ENCODE results near the gene PRR23A. TPM values are rescaled to one million over a fixed set of nuclear protein-coding genes. Genes with fewer than 3 reads are reported as not detected.

Gene PRR23A
- total RNA-seq, 2 experiments from 2014 or later = not detected

- Mint-ChIP-seq H3K4me1 (ENCODE audit: low read depth) (no peaks in the 10 kb centered on the region), H3K27me3 (peaks cover 2% of the 10 kb centered on the region), H3K27ac (no peak overlapping the region), H3K9me3 (peaks cover 4% of the 10 kb centered on the region), H3K4me3 (no peak overlapping the region), H3K36me3 (ENCODE audit: low read depth) (no peaks in the 10 kb centered on the region)
- ChIA-PET POLR2A (no interaction called here), CTCF (no interaction called here)
- Histone ChIP-seq H3K27me3 (ENCODE audit: control insufficient read depth in 1 of 2, insufficient read depth in 2 of 2, low read length in 2 of 2) (no peaks in the 10 kb centered on the region), H3K36me3 (ENCODE audit: insufficient read depth, low read length) (no peaks in the 10 kb centered on the region), H3K27ac (ENCODE audit: low read depth in 1 of 2, low read length in 2 of 2) (no peak overlapping the region), H3K4me1 (ENCODE audit: insufficient read depth, low read length) (no peaks in the 10 kb centered on the region), H3K4me3 (ENCODE audit: low read length) (no peak overlapping the region), H3K9me3 (ENCODE audit: control insufficient read depth in 1 of 2, insufficient read depth in 1 of 2, low read length in 2 of 2) (peaks cover 0 to 27% of the 10 kb centered on the region in 2 experiments)
- intact Hi-C loops (cut with DNase I, micrococcal nuclease) = no loop called here
- no peak for ATAC-seq (ENCODE audit: poor library complexity)
- DNase-seq = no peak
- no peak for TF ChIP-seq CTCF (IDR thresholded peaks at IDR 0.05)
These were observed 18.9 kb upstream of the PRR23A start for GRCh38 chr3:139024968-139025367.

DNA sequence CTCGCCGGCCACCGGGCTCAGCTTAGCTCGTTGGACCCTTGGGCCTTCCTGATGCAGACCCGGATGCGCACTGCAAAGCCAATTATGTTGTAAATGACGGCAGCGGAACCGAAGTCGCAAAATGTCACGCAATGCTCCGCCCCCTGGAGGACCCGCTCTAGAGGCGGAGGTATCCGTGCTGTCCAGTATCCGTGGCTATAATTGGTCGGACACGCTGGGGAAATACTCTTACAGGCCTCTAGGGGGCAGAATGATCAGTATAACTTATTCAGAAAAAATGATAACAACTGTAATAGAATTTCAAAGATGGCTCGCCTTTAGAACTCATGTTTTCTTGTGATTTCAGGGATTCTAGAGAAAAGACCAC lies 14.8 kb upstream of the PRR23A start, which contains the start of gene PRR23B:
TSS of gene PRR23B (minus strand) at position 59 of the 367 bp plus-strand sequence. CDS start 265 bp downstream, outside the sequence.
- no peak within 1 kb of the TSS for H3K4me3 ChIP-seq (ENCODE audit: low read length)
- no peak for TF ChIP-seq CTCF (IDR thresholded peaks at IDR 0.05)
- ChIA-PET POLR2A (no interaction called here), CTCF (no interaction called here)
- no peak within 1 kb of the TSS for H3K27ac ChIP-seq (ENCODE audit: low read depth in 1 of 2, low read length in 2 of 2)
- peaks cover 0 to 32% of the 10 kb centered on the region in 2 experiments for H3K9me3 ChIP-seq (ENCODE audit: control insufficient read depth in 1 of 2, insufficient read depth in 1 of 2, low read length in 2 of 2)
- Mint-ChIP-seq H3K27ac (no peak within 1 kb of the TSS), H3K4me1 (ENCODE audit: low read depth) (no peaks in the 10 kb centered on the region), H3K27me3 (peaks cover 11% of the 10 kb centered on the region), H3K4me3 (no peak within 1 kb of the TSS), H3K36me3 (ENCODE audit: low read depth) (no peaks in the 10 kb centered on the region), H3K9me3 (peaks cover 5% of the 10 kb centered on the region)
- no peaks in the 10 kb centered on the region for H3K27me3 ChIP-seq (ENCODE audit: control insufficient read depth in 1 of 2, insufficient read depth in 2 of 2, low read length in 2 of 2)
- H3K4me1 ChIP-seq (ENCODE audit: insufficient read depth, low read length) = no peaks in the 10 kb centered on the region
- DNase-seq (peak in 1 of 14 experiments; percentile 3), ATAC-seq (ENCODE audit: poor library complexity) (no peak)
- intact Hi-C loops (cut with DNase I, micrococcal nuclease) = no loop called here
- no peaks in the 10 kb centered on the region for H3K36me3 ChIP-seq (ENCODE audit: insufficient read depth, low read length)

DNA sequence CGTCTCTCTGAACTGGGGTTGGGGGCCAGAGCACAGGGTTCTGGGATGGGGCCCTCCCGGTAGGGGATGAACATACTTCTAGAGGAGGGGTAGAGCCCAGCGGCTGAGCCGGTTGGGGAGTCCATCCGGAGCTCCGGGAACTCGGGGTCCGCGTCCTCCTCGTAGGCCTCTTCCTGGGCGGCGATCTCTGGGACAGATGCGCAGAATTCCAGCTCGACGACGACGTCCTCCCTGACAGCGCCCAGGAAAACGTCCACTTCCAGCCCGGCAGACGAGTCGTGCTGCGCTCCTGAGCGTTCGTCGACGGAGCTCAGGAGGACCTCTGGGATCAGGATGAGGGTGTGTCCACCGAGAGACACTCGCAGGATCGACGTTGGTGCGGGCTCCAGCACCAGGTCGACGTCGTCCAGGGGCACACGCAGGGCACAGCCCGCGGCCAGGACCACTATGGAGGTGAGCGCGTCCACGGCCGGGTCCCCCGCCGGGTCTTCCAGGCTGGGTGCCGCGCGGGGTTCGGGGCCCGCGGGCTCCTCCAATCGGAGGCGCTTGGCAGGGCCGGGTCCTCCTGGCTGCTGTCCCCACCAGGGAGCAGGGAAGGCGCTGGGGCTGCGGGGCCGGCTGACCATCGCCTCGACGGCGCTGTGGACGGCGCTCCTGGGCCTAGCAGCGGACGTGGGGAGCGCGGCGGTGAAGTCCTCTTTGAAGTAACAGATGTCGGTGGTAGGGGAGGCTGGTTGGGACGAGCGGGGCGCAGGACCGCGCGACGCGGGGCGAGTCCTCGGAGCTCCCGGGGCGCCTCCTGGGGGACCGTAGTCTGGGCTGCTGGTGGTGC lies 14.2 kb upstream of the PRR23A start:
- CTCF ChIA-PET = no interaction called here
- peaks cover 0 to 32% of the 10 kb centered on the region in 2 experiments for H3K9me3 ChIP-seq (ENCODE audit: control insufficient read depth in 1 of 2, insufficient read depth in 1 of 2, low read length in 2 of 2)
- no peak overlapping the region for H3K27ac Mint-ChIP-seq
- no peak overlapping the region for H3K4me3 ChIP-seq (ENCODE audit: low read length)
- H3K36me3 Mint-ChIP-seq (ENCODE audit: low read depth) = no peaks in the 10 kb centered on the region
- POLR2A ChIA-PET = no interaction called here
- peaks cover 11% of the 10 kb centered on the region for H3K27me3 Mint-ChIP-seq
- no peaks in the 10 kb centered on the region for H3K4me1 Mint-ChIP-seq (ENCODE audit: low read depth)
- TF ChIP-seq CTCF (IDR thresholded peaks at IDR 0.05) = no peak
- ATAC-seq (ENCODE audit: poor library complexity) (no peak), DNase-seq (peak in 1 of 14 experiments; percentile 4)
- peaks cover 5% of the 10 kb centered on the region for H3K9me3 Mint-ChIP-seq
- intact Hi-C loops (cut with DNase I, micrococcal nuclease) = no loop called here
- H3K27me3 ChIP-seq (ENCODE audit: control insufficient read depth in 1 of 2, insufficient read depth in 2 of 2, low read length in 2 of 2) = no peaks in the 10 kb centered on the region
- no peak overlapping the region for H3K4me3 Mint-ChIP-seq
- H3K4me1 ChIP-seq (ENCODE audit: insufficient read depth, low read length) = no peaks in the 10 kb centered on the region
- no peaks in the 10 kb centered on the region for H3K36me3 ChIP-seq (ENCODE audit: insufficient read depth, low read length)
- no peak overlapping the region for H3K27ac ChIP-seq (ENCODE audit: low read depth in 1 of 2, low read length in 2 of 2)

Measured in CD4-positive, alpha-beta T cell (primary cell).